Epithelial cell of proximal tubule (primary cell): ENCODE results near the gene MBTD1. TPM values are rescaled to one million over a fixed set of nuclear protein-coding genes. Genes with fewer than 3 reads are reported as not detected.
"Not testable (repeated sequence)": the region's sequence is repeated elsewhere in the genome, so short reads cannot be mapped to it uniquely, and the experiment has no call there.

Source experiments
- DNase-seq: peaks from one replicate; pipeline ENCODE4 v3.0.0-alpha.2; 2011; ENCODE audit warnings: low read depth
- H3K4me3 ChIP-seq: 2 replicates; pipeline ENCODE4 v1.5.1; 2011; ENCODE audit warnings: low read depth, mild to moderate bottlenecking, low read length
- CTCF ChIP-seq: conservative IDR thresholded peaks from 2 replicates; pipeline ENCODE4 v1.5.1; 2012; ENCODE audit warnings: low read depth, mild to moderate bottlenecking, low read length
- total RNA-seq: library from RNA; depleted of rRNA; stranded (reverse); fragments of >200 nt; gene quantifications from 2 replicates; pipeline ENCODE4 v1.2.3, GENCODE V29; 2015

Gene MBTD1
- total RNA-seq, 1 donor from 2014 or later: 5.1 TPM

GRCh38 chr17:51279183-51279582 lies 19.3 kb upstream of the MBTD1 start:
- no peak overlapping the region for H3K4me3 ChIP-seq
- no peak for TF ChIP-seq CTCF
- no peak for DNase-seq

GRCh38 chr17:51275381-51275780 lies 15.5 kb upstream of the MBTD1 start:
- DNase-seq: no peak
- TF ChIP-seq CTCF: no peak
- no peak overlapping the region for H3K4me3 ChIP-seq

GRCh38 chr17:51272812-51273211 lies 13.0 kb upstream of the MBTD1 start:
- no peak overlapping the region for H3K4me3 ChIP-seq
- no peak for DNase-seq
- TF ChIP-seq CTCF: no peak

GRCh38 chr17:51270636-51271035 lies 10.8 kb upstream of the MBTD1 start:
- no peak for TF ChIP-seq CTCF
- no peak overlapping the region for H3K4me3 ChIP-seq
- no peak for DNase-seq

- TF ChIP-seq CTCF: no peak
- H3K4me3 ChIP-seq: no peak overlapping the region
- DNase-seq: no peak
Observed at GRCh38 chr17:51269991-51270390, 10.1 kb upstream of the MBTD1 start.

GRCh38 chr17:51264466-51264865 lies 4.6 kb upstream of the MBTD1 start:
- DNase-seq, H3K4me3 ChIP-seq: not testable (repeated sequence)

GRCh38 chr17:51263006-51263405 lies 3.2 kb upstream of the MBTD1 start:
- no peak overlapping the region for H3K4me3 ChIP-seq
- no peak for TF ChIP-seq CTCF
- peak; percentile 13 for DNase-seq
